Loucy (cell line): Measurements from ENCODE around the gene SCGB3A2.

Experiments
- H2AFZ ChIP-seq: fragments of 200-600 bp; sonication (generic); 2 replicates; pipeline ENCODE4 v1.6.0; 2016; ENCODE audit warnings: antibody characterized with exemption, mild to moderate bottlenecking, low read length, moderate library complexity
- H3F3A ChIP-seq: fragments of 200-600 bp; 2 replicates; pipeline ENCODE4 v1.6.0; 2016; ENCODE audit warnings: antibody characterized with exemption, low read depth, mild to moderate bottlenecking
- H3K27me3 ChIP-seq: fragments of 200-600 bp; sonication (generic); 2 replicates; pipeline ENCODE4 v1.6.1; 2014; ENCODE audit warnings: low read length, mild to moderate bottlenecking; ENCODE audit not compliant: insufficient read depth, poor library complexity, severe bottlenecking
- H3K36me3 ChIP-seq: fragments of 200-600 bp; sonication (generic); 2 replicates; pipeline ENCODE4 v1.6.1; 2016; ENCODE audit warnings: low read length; ENCODE audit not compliant: insufficient read depth
- H3K4me1 ChIP-seq: fragments of 200-600 bp; sonication (generic); 2 replicates; pipeline ENCODE4 v1.5.1; 2014; ENCODE audit warnings: low read length, mild to moderate bottlenecking; ENCODE audit not compliant: insufficient read depth, poor library complexity, severe bottlenecking
- H3K4me2 ChIP-seq: fragments of 200-600 bp; sonication (generic); 2 replicates; pipeline ENCODE4 v1.6.0; 2014; ENCODE audit warnings: antibody characterized with exemption, low read length, low read depth, mild to moderate bottlenecking; ENCODE audit not compliant: poor library complexity, severe bottlenecking
- H3K4me3 ChIP-seq: fragments of 200-600 bp; sonication (generic); 2 replicates; pipeline ENCODE4 v1.5.1; 2014; ENCODE audit warnings: low read length, mild to moderate bottlenecking, mixed read lengths; ENCODE audit not compliant: poor library complexity, severe bottlenecking
- H3K79me2 ChIP-seq: fragments of 200-600 bp; sonication (generic); 2 replicates; pipeline ENCODE4 v1.6.1; 2014; ENCODE audit warnings: low read length; ENCODE audit not compliant: insufficient read depth
- H3K9ac ChIP-seq: fragments of 200-600 bp; sonication (generic); 2 replicates; pipeline ENCODE4 v1.6.0; 2014; ENCODE audit warnings: mild to moderate bottlenecking, low read depth, low read length, moderate library complexity; ENCODE audit not compliant: poor library complexity, severe bottlenecking
- H3K9me2 ChIP-seq: fragments of 200-600 bp; sonication (generic); replicated peaks from 2 replicates; pipeline ENCODE4 v1.6.1; 2016; ENCODE audit warnings: low read depth, low read length, mixed read lengths
- H3K9me3 ChIP-seq: fragments of 200-600 bp; sonication (generic); 2 replicates; pipeline ENCODE4 v1.6.1; 2014; ENCODE audit warnings: mild to moderate bottlenecking, antibody characterized with exemption, low read length, low read depth; ENCODE audit not compliant: insufficient read depth
- H4K20me1 ChIP-seq: fragments of 200-600 bp; sonication (generic); 2 replicates; pipeline ENCODE4 v1.6.0; 2014; ENCODE audit warnings: antibody characterized with exemption, low read length, mild to moderate bottlenecking; ENCODE audit not compliant: insufficient read depth, poor library complexity, severe bottlenecking
- CTCF ChIP-seq: fragments of 200-600 bp; sonication (generic); conservative IDR thresholded peaks from 2 replicates; pipeline ENCODE4 v1.5.1; 2014; ENCODE audit warnings: mild to moderate bottlenecking, antibody characterized with exemption, low read length
- EZH2phosphoT487 ChIP-seq: fragments of 200-600 bp; IDR thresholded peaks from 2 replicates; pipeline ENCODE4 v1.6.1; 2018; ENCODE audit warnings: antibody characterized with exemption, mild to moderate bottlenecking, moderate library complexity, borderline replicate concordance

The SCGB3A2 gene

GRCh38 chr5:147918101-147918685, 39.7 kb downstream of the SCGB3A2 start:
- no peak overlapping the region for H3K4me3 ChIP-seq
- no peak overlapping the region for H2AFZ ChIP-seq
- H3F3A ChIP-seq, result no peaks in the 10 kb centered on the region
- no peaks in the 10 kb centered on the region for H3K9me3 ChIP-seq
- H3K27me3 ChIP-seq, result no peaks in the 10 kb centered on the region
- H3K4me2 ChIP-seq, result no peak overlapping the region
- no peak overlapping the region for H3K9ac ChIP-seq
- no peaks in the 10 kb centered on the region for H3K79me2 ChIP-seq
- H4K20me1 ChIP-seq, result no peaks in the 10 kb centered on the region
- TF ChIP-seq EZH2phosphoT487 (no peak), CTCF (no peak)
- H3K4me1 ChIP-seq, result no peaks in the 10 kb centered on the region
- no peaks in the 10 kb centered on the region for H3K9me2 ChIP-seq
- no peaks in the 10 kb centered on the region for H3K36me3 ChIP-seq

- Histone ChIP-seq H3K36me3 (no peaks in the 10 kb centered on the region), H3K9me3 (no peaks in the 10 kb centered on the region), H3K27me3 (no peaks in the 10 kb centered on the region), H3K9me2 (no peaks in the 10 kb centered on the region), H3K79me2 (no peaks in the 10 kb centered on the region), H3F3A (no peaks in the 10 kb centered on the region), H3K4me2 (no peak overlapping the region), H4K20me1 (no peaks in the 10 kb centered on the region), H3K4me3 (no peak overlapping the region), H3K4me1 (no peaks in the 10 kb centered on the region), H2AFZ (no peak overlapping the region), H3K9ac (no peak overlapping the region)
- no peak for TF ChIP-seq CTCF
These were observed 40.4 kb downstream of the SCGB3A2 start for GRCh38 chr5:147918899-147919298.

DNA sequence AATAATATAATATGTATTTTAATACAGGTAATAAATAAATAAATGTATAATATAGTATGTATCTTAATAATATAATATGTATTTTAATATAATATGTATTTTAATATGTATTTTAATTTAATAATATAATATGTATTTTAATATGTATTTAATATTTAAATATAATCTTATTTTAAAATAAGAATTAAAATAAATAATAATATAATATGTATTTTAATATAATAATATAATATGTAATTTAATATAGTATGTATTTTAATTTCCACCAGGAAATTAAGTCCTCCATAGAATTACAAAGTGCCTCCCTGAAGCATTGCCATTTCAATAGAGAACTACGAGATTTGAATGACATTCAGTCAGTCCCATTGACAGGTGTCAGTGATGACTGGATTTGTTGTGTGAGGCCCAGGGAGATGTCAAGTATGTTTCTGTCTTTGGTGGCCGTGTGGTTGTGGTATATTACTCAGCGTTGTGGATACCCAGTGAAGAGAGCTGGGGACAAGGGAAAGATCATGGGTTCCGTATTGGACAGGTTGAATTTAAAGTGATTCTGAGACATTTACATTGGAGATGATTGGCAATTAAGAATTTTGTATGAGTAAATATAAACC, 42.0 kb downstream of the SCGB3A2 start:
- no peak for TF ChIP-seq CTCF
- TF ChIP-seq EZH2phosphoT487, result no peak
- no peak overlapping the region for H3K9ac ChIP-seq
- no peaks in the 10 kb centered on the region for H3K36me3 ChIP-seq
- H3K79me2 ChIP-seq, result no peaks in the 10 kb centered on the region
- no peaks in the 10 kb centered on the region for H3K9me3 ChIP-seq
- H3K4me1 ChIP-seq, result no peaks in the 10 kb centered on the region
- H3K27me3 ChIP-seq, result no peaks in the 10 kb centered on the region
- H3K4me2 ChIP-seq, result no peak overlapping the region
- H3F3A ChIP-seq, result no peaks in the 10 kb centered on the region
- no peaks in the 10 kb centered on the region for H3K9me2 ChIP-seq
- no peak overlapping the region for H3K4me3 ChIP-seq
- H4K20me1 ChIP-seq, result no peaks in the 10 kb centered on the region
- no peak overlapping the region for H2AFZ ChIP-seq
